Measurements from ENCODE around the gene TJAP1. TPM values are rescaled to one million over a fixed set of nuclear protein-coding genes. Genes with fewer than 3 reads are reported as not detected.

The TJAP1 gene
- total RNA-seq, 6 experiments from 2014 or later = 27.0 to 34.3 (median 30.2) TPM

- peaks cover 4% of the 10 kb centered on the region; the same call in 1 of the 2 replicates for H3K36me3 Mint-ChIP-seq (ENCODE audit: low read depth)
- TF ChIP-seq, protein P1, sequence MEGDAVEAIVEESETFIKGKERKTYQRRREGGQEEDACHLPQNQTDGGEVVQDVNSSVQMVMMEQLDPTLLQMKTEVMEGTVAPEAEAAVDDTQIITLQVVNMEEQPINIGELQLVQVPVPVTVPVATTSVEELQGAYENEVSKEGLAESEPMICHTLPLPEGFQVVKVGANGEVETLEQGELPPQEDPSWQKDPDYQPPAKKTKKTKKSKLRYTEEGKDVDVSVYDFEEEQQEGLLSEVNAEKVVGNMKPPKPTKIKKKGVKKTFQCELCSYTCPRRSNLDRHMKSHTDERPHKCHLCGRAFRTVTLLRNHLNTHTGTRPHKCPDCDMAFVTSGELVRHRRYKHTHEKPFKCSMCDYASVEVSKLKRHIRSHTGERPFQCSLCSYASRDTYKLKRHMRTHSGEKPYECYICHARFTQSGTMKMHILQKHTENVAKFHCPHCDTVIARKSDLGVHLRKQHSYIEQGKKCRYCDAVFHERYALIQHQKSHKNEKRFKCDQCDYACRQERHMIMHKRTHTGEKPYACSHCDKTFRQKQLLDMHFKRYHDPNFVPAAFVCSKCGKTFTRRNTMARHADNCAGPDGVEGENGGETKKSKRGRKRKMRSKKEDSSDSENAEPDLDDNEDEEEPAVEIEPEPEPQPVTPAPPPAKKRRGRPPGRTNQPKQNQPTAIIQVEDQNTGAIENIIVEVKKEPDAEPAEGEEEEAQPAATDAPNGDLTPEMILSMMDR (IDR thresholded peaks at IDR 0.05) = no peak
- H3K9me3 Mint-ChIP-seq = no peaks in the 10 kb centered on the region
- no peaks in the 10 kb centered on the region; the same call in none of the 2 replicates for H3K27me3 Mint-ChIP-seq (ENCODE audit: insufficient read depth)
- H3K27ac Mint-ChIP-seq = no peak overlapping the region
- no peaks in the 10 kb centered on the region for H3K4me1 Mint-ChIP-seq (ENCODE audit: low read depth)
- H3K4me3 Mint-ChIP-seq = no peak overlapping the region
- no peak for DNase-seq
These were observed 34.4 kb upstream of the TJAP1 start for GRCh38 chr6:43442935-43443334.

DNA sequence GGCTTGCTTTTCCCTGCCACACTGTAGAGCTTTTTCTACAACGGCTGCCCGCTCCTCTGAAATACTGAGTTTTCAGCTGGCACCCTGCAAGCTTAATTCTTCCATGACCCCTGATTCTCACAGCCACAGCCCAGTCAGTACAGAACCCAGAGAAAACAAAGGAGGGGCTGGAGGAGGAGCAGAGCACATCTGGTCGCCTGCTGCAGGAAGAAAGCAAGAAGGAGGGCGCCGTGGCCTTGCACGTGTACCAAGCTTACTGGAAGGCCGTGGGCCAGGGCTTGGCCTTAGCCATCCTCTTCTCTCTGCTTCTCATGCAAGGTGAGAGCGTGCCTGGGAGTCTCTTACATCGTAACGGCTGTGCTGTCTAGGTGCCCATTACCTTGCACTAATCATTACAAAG is 33.3 kb upstream of the TJAP1 start:
- TF ChIP-seq, protein P1 (IDR thresholded peaks at IDR 0.05) = no peak
- Mint-ChIP-seq H3K4me1 (ENCODE audit: low read depth) (no peaks in the 10 kb centered on the region), H3K9me3 (no peaks in the 10 kb centered on the region), H3K4me3 (no peak overlapping the region), H3K36me3 (ENCODE audit: low read depth) (peaks cover 4% of the 10 kb centered on the region; the same call in 1 of the 2 replicates), H3K27me3 (ENCODE audit: insufficient read depth) (no peaks in the 10 kb centered on the region; the same call in 1 of the 2 replicates), H3K27ac (no peak overlapping the region)
- no peak for DNase-seq

GRCh38 chr6:43444582-43444981 is 32.8 kb upstream of the TJAP1 start:
- Mint-ChIP-seq H3K9me3 (no peaks in the 10 kb centered on the region), H3K36me3 (ENCODE audit: low read depth) (peaks cover 4% of the 10 kb centered on the region; the same call in 1 of the 2 replicates), H3K4me3 (no peak overlapping the region), H3K4me1 (ENCODE audit: low read depth) (no peaks in the 10 kb centered on the region), H3K27ac (no peak overlapping the region), H3K27me3 (ENCODE audit: insufficient read depth) (no peaks in the 10 kb centered on the region; the same call in 1 of the 2 replicates)
- no peak for DNase-seq
- TF ChIP-seq, protein P1 (IDR thresholded peaks at IDR 0.05) = no peak

DNA sequence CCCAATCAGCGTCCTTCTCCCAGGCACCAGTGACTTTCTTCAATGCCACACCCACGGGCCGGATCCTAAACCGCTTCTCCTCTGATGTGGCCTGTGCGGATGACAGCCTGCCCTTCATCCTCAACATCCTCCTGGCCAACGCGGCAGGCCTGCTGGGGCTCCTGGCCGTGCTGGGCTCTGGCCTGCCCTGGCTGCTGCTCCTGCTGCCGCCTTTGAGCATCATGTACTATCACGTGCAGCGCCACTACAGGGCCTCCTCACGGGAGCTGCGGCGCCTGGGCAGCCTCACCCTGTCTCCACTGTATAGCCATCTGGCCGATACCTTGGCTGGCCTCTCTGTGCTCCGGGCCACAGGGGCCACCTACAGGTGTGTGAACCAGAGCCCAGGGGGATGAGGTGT is 31.8 kb upstream of the TJAP1 start:
- DNase-seq = no peak
- H3K9me3 Mint-ChIP-seq = no peaks in the 10 kb centered on the region
- H3K27ac Mint-ChIP-seq = no peak overlapping the region
- no peaks in the 10 kb centered on the region for H3K4me1 Mint-ChIP-seq (ENCODE audit: low read depth)
- peaks cover 4% of the 10 kb centered on the region; the same call in 1 of the 2 replicates for H3K36me3 Mint-ChIP-seq (ENCODE audit: low read depth)
- TF ChIP-seq, protein P1 (IDR thresholded peaks at IDR 0.05) = no peak
- H3K4me3 Mint-ChIP-seq = no peak overlapping the region
- H3K27me3 Mint-ChIP-seq (ENCODE audit: insufficient read depth) = no peaks in the 10 kb centered on the region; the same call in 1 of the 2 replicates

DNA sequence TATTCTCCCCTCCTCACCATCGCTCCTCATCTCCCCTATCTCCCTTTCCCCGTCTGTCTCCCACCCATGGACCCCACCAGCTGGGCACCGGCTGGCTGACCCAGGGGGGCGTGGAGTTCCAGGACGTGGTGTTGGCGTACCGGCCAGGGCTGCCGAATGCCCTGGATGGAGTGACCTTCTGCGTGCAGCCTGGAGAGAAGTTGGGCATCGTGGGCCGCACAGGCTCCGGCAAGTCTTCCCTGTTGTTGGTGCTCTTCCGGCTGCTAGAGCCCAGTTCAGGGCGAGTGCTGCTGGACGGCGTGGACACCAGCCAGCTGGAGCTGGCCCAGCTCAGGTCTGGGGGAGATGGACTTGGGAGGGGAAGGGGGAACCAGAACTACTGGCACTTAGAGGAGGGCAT is 29.8 kb upstream of the TJAP1 start:
- TF ChIP-seq, protein P1 (IDR thresholded peaks at IDR 0.05) = no peak
- H3K36me3 Mint-ChIP-seq (ENCODE audit: low read depth) = peaks cover 4% of the 10 kb centered on the region; the same call in 1 of the 2 replicates
- H3K4me3 Mint-ChIP-seq = no peak overlapping the region
- DNase-seq = no peak
- H3K27me3 Mint-ChIP-seq (ENCODE audit: insufficient read depth) = no peaks in the 10 kb centered on the region; the same call in 1 of the 2 replicates
- no peaks in the 10 kb centered on the region for H3K4me1 Mint-ChIP-seq (ENCODE audit: low read depth)
- no peak overlapping the region for H3K27ac Mint-ChIP-seq
- no peaks in the 10 kb centered on the region for H3K9me3 Mint-ChIP-seq

Data from HFFc6 (cell line).